Central memory CD4-positive, alpha-beta T cell (primary cell): Measurements from ENCODE around the gene CDKN1B.
A peak's percentile ranks its signal among the peaks of the same experiment; 100 is the strongest.

Source experiments
- DNase-seq: peaks from one replicate; pipeline ENCODE4 v3.0.0; 2022

CDKN1B gene

GRCh38 chr12:12701457-12701856 is 15.7 kb upstream of the CDKN1B start:
- DNase-seq: no peak

- DNase-seq: peak; percentile 35
Observed at GRCh38 chr12:12704593-12705230, 12.5 kb upstream of the CDKN1B start.

DNA sequence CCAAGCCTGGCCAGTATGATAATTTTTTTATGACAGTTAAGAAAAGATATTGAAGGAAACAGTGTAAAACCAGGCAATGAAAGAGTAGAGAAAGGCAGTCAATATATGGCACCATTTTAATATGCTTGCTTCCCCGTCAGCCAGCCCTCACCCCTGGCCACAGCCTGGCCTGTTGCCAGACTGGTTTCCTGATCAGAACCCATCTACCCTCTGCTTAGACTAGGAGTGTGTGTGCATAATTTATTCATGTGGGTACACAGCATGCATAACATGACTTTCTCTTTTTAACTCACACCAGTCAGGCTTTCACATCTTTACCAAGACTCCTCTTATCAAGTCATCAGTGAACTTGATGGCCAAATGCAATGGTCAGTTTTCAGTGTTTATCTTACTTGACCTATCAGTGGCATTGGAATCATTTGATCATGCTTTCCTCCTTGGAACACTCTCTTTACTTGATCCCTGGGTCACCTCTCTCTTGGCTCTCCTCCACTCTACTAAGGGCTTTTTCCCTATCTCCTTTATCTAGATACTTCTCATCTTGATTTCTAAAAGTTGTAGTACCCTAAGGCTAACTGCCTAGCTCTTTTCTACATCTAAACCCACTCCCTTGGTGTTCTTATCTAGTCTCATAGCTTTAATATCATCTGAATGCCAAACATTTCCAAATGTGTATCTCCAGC is 11.2 kb upstream of the CDKN1B start:
- DNase-seq: peak; percentile 78

DNA sequence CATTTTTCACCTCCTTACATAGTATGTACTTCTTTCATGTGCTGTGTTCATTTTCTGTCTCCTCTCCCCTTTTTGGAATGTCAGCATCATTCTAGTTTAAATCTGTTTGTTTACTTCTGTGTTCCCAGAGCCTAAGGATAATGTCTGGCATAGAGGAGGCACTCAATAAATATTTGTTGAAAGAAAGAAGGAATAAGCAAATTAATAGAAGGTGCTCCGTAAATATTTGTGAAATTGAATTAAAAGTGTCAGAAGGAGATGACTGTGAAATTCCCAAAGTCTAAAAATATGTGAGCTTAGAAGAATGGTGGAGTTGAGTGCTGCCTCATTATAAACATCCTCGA is 3.3 kb upstream of the CDKN1B start:
- DNase-seq: no peak

GRCh38 chr12:12714276-12715021 is 2.7 kb upstream of the CDKN1B start:
- peak; percentile 78 for DNase-seq

GRCh38 chr12:12715128-12715458 is 2.1 kb upstream of the CDKN1B start:
- DNase-seq: no peak

GRCh38 chr12:12715459-12716150 is 1.6 kb upstream of the CDKN1B start:
- peak; percentile 37 for DNase-seq

DNA sequence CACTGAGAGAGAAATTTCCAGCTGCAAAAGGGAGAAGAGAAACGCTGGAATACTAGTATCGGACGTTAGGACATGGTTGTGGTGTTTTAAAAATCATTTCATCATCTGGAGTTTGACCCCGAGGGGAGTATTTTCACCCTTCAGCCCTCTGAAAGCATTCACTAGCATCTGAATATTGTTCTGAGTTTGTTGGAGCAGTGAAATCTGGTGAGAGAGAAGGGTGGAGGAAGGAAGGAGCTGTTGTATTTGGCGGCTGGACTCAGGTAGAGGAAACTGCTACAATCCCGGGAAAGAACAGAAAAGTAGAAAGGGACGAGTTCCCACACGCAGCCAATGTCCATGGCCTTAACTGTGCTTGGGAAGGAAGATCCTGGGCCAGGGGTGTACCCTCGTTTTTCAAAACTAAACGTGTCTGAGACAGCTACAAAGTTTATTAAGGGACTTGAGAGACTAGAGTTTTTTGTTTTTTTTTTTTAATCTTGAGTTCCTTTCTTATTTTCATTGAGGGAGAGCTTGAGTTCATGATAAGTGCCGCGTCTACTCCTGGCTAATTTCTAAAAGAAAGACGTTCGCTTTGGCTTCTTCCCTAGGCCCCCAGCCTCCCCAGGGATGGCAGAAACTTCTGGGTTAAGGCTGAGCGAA is 896 bp upstream of the CDKN1B start:
- peak; percentile 35 for DNase-seq

DNA sequence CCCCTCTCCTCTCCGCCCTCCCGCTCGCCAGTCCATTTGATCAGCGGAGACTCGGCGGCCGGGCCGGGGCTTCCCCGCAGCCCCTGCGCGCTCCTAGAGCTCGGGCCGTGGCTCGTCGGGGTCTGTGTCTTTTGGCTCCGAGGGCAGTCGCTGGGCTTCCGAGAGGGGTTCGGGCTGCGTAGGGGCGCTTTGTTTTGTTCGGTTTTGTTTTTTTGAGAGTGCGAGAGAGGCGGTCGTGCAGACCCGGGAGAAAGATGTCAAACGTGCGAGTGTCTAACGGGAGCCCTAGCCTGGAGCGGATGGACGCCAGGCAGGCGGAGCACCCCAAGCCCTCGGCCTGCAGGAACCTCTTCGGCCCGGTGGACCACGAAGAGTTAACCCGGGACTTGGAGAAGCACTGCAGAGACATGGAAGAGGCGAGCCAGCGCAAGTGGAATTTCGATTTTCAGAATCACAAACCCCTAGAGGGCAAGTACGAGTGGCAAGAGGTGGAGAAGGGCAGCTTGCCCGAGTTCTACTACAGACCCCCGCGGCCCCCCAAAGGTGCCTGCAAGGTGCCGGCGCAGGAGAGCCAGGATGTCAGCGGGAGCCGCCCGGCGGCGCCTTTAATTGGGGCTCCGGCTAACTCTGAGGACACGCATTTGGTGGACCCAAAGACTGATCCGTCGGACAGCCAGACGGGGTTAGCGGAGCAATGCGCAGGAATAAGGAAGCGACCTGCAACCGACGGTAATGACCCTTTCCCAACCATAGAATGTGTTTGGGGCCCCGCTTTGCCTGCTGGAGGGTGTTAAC is 615 bp downstream of the CDKN1B start:
- DNase-seq: no peak

GRCh38 chr12:12718381-12718759 is 1.2 kb downstream of the CDKN1B start:
- no peak for DNase-seq

DNA sequence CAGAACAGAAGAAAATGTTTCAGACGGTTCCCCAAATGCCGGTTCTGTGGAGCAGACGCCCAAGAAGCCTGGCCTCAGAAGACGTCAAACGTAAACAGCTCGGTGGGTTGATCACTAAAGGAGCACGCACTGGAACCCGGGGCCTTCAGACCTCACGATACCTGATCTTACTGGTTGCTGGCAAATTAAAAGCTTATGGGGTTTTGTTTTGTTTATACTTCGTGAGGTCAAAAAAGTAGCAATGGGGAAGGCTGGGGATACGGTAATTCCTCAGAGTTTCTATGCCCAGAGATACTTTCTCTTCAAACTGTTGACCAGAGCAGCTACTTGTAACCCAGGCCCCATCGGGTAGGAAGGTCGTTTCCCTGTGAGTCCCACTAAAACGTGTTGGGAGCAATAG is 1.7 kb downstream of the CDKN1B start:
- no peak for DNase-seq

GRCh38 chr12:12719496-12719895 is 2.3 kb downstream of the CDKN1B start:
- DNase-seq: no peak

- no peak for DNase-seq
Observed at GRCh38 chr12:12720052-12720451, 2.9 kb downstream of the CDKN1B start.

DNA sequence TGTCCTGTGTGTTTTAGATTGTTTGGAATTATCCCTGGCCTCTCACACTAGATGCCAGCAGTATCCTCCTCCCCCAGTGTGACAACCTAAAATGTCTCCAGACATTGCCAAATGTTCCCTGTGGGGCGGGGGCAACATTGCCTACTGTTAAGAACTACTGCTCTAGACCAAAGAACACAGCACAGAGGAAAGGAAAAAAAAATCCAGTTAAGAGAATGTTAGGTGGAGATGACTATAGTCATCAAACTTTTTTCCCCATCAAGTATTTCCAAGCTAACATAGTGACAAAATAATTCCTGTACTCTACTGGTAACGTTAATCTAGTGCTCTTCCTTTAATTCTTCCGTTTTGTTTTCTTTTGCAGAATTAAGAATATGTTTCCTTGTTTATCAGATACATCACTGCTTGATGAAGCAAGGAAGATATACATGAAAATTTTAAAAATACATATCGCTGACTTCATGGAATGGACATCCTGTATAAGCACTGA is 3.5 kb downstream of the CDKN1B start:
- no peak for DNase-seq

- DNase-seq: peak; percentile 44
Observed at GRCh38 chr12:12721176-12721751, 4.1 kb downstream of the CDKN1B start.

GRCh38 chr12:12721814-12722434 is 4.8 kb downstream of the CDKN1B start:
- no peak for DNase-seq

DNA sequence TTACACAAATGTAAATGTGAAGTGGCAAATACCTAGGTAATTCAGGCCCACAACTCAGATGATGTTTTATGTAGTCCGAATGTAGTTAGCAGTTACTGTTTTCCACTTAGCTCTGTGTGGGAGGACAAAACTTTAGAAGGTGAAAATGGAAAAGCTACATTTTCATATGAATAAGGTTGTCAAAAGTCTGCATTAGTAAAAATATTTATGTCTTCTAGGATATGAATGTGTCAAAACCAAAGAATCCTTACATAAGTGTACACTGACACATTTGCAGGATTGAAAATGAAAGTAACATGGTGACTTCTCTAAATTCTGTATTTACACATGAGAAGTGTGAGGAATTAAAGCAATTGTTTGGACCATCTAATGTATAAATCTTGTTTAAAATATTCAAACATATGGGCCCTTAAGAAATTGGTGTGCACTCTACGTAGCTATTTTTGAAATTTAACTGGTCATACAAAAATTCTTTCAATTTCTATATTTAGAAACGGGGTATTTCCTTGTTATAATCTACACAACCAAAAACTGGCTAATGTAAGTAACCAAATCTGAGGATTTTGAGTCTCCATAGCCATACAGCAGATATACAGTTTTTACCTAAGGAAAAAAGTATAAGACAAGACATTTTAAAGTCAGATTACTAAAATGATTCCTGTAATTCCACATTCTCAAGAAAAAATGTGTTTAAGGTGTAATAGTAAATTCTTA is 5.4 kb downstream of the CDKN1B start:
- DNase-seq: peak; percentile 28

DNA sequence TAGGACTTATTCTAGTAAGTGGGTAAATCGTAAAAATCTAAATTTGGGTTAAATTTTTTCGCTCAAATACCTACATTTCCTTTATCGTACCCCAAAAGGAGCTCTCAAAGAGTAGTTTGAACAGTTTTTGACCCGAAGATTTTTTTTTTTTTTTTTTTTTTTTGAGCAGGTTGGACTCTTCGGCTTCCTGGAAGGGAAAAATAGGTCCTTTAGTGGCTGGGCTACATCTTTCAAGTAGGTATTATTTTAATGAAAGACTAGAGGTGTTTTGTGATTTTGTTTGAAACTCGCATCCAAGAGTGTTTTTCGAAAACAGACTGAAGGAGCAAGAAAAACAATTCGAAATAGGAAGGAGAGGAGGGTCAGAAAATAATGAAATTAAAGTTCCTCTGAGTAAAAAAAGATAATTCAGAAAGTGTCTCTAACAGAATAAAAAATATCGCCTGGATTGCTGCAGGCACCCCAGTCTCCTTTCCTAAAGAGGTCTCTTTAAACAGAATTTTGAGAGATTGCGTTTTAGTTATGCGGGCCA is 6.0 kb downstream of the CDKN1B start:
- DNase-seq: no peak

- DNase-seq: peak; percentile 27
Observed at GRCh38 chr12:12723681-12724420, 6.7 kb downstream of the CDKN1B start.
